B cell (primary cell): ENCODE results near the gene CRMP1. TPM values are rescaled to one million over a fixed set of nuclear protein-coding genes. Genes with fewer than 3 reads are reported as not detected.

ENCODE experiments used
- ATAC-seq: fragments of 200-7000 bp; cut with Tn5 transposase; one replicate; pipeline ENCODE4 v1.10.0; 2021; ENCODE audit warnings: low read depth, mild to moderate bottlenecking, moderate number of reproducible peaks, moderate library complexity
- CTCF ChIA-PET: fragments of 350-600 bp; sonication (Branson Sonifier 250); formaldehyde crosslinking; loops from one replicate; lab custom pipeline; 2021; ENCODE audit warnings: antibody characterized with exemption, inconsistent platforms; lab: Charles Lee
- POLR2A ChIA-PET: fragments of 350-600 bp; sonication (Branson Sonifier 250); formaldehyde crosslinking; loops from one replicate; lab custom pipeline; 2021; ENCODE audit warnings: antibody characterized with exemption; lab: Charles Lee
- DNase-seq: peaks from one replicate; pipeline ENCODE4 v3.0.0; 2013
- H2AFZ ChIP-seq: 2 replicates; pipeline ENCODE4 v1.6.1; 2012; ENCODE audit warnings: mild to moderate bottlenecking, low read depth, low read length; ENCODE audit not compliant: insufficient read depth, poor library complexity, severe bottlenecking
- H3K27ac ChIP-seq, 2 donors: 1 replicate in 1 of 2; 2 replicates in 1 of 2; pipeline ENCODE4 v1.5.1; 2012 to 2013; ENCODE audit warnings: low read length in 2 of 2, mild to moderate bottlenecking in 2 of 2, moderate library complexity in 1 of 2
- H3K27me3 ChIP-seq, 4 experiments: fragments of 200-600 bp in 1 of 4; sonication (generic) in 1 of 4; replicated peaks in 1 of 4; 1 replicate in 2 of 4; 2 replicates in 2 of 4; pipeline versions ENCODE4 v1.6.1 to v1.7.0; 2013 to 2016; ENCODE audit warnings: low read length in 3 of 4, mild to moderate bottlenecking in 2 of 4, mixed read lengths in 1 of 4, moderate library complexity in 1 of 4; ENCODE audit not compliant: insufficient read depth in 4 of 4, control insufficient read depth in 3 of 4; ENCODE audit errors: control extremely low read depth in 1 of 4
- H3K36me3 ChIP-seq, 2 experiments: replicated peaks in 1 of 2; 1 replicate in 1 of 2; 2 replicates in 1 of 2; pipeline versions ENCODE4 v1.6.1 to v1.7.1; 2013; ENCODE audit warnings: low read length in 1 of 2; ENCODE audit not compliant: insufficient read depth in 2 of 2, control insufficient read depth in 1 of 2; ENCODE audit errors: control extremely low read depth in 1 of 2, extremely low read depth in 1 of 2
- H3K4me1 ChIP-seq, 2 donors: fragments of 200-600 bp in 1 of 2; sonication (generic) in 1 of 2; 1 replicate in 1 of 2; 2 replicates in 1 of 2; pipeline versions ENCODE4 v1.5.1 to v1.6.1; 2013 to 2017; ENCODE audit warnings: low read length in 2 of 2; ENCODE audit not compliant: control insufficient read depth in 2 of 2, insufficient read depth in 2 of 2
- H3K4me2 ChIP-seq: replicated peaks from 2 replicates; pipeline ENCODE3; 2012; ENCODE audit warnings: mild to moderate bottlenecking, low read depth, low read length; ENCODE audit not compliant: poor library complexity, severe bottlenecking
- H3K4me3 ChIP-seq, 5 experiments: fragments of 200-600 bp in 1 of 5; sonication (generic) in 1 of 5; 1 replicate in 3 of 5; 2 replicates in 2 of 5; pipeline versions ENCODE4 v1.5.1 to v1.7.0; 2011 to 2016; ENCODE audit warnings: low read length in 4 of 5, mild to moderate bottlenecking in 4 of 5, low read depth in 2 of 5, control low read depth in 1 of 5, moderate library complexity in 1 of 5; ENCODE audit not compliant: insufficient read depth in 1 of 5; ENCODE audit errors: control extremely low read depth in 1 of 5, extremely low read depth in 1 of 5
- H3K79me2 ChIP-seq: fragments of 200-600 bp; sonication (generic); one replicate; pipeline ENCODE4 v1.6.0; 2016; ENCODE audit warnings: low read length; ENCODE audit not compliant: control insufficient read depth, insufficient read depth
- H3K9ac ChIP-seq: fragments of 200-600 bp; sonication (generic); 2 replicates; pipeline ENCODE4 v1.6.1; 2017; ENCODE audit warnings: mild to moderate bottlenecking, low read length, moderate library complexity
- H3K9me3 ChIP-seq, 3 donors: one replicate each; pipeline versions ENCODE4 v1.6.1 to v1.7.1; 2013; ENCODE audit warnings: low read length in 2 of 3; ENCODE audit not compliant: control insufficient read depth in 2 of 3, insufficient read depth in 1 of 3; ENCODE audit errors: control extremely low read depth in 1 of 3
- H4K20me1 ChIP-seq: 2 replicates; pipeline ENCODE4 v1.6.0; 2012; ENCODE audit warnings: mild to moderate bottlenecking, low read length; ENCODE audit not compliant: insufficient read depth, control insufficient read depth, poor library complexity, severe bottlenecking
- H3K27ac Mint-ChIP-seq: one replicate; pipeline ENCODE4 v1.8.0; 2021; ENCODE audit warnings: mixed read lengths
- H3K27me3 Mint-ChIP-seq: one replicate; pipeline ENCODE4 v1.8.0; 2021; ENCODE audit warnings: mixed read lengths
- H3K4me1 Mint-ChIP-seq: one replicate; pipeline ENCODE4 v1.8.0; 2021; ENCODE audit warnings: mixed read lengths
- H3K4me3 Mint-ChIP-seq: one replicate; pipeline ENCODE4 v1.8.0; 2021; ENCODE audit warnings: mixed read lengths
- H3K9me3 Mint-ChIP-seq: one replicate; pipeline ENCODE4 v1.8.0; 2022; ENCODE audit warnings: mixed read lengths; ENCODE audit not compliant: insufficient read depth
- CTCF ChIP-seq: fragments of 200-600 bp; IDR thresholded peaks from one replicate; pipeline ENCODE4 v1.8.0; 2022; ENCODE audit warnings: antibody characterized with exemption, mild to moderate bottlenecking
- EZH2 ChIP-seq: IDR thresholded peaks from 2 replicates; pipeline ENCODE4 v1.6.1; 2012; ENCODE audit warnings: borderline replicate concordance, low read depth, mild to moderate bottlenecking, moderate library complexity, low read length; ENCODE audit not compliant: insufficient read depth, poor library complexity, severe bottlenecking
- WGBS: methylation state at CpG from one replicate; pipeline ENCODE4 v1.1.5; 2013; ENCODE audit warnings: missing lambda C conversion rate; ENCODE audit not compliant: insufficient coverage; 5-methylcytosine and 5-hydroxymethylcytosine counted together
- intact Hi-C: fragments of 100-400 bp; cut with micrococcal nuclease; formaldehyde crosslinking; loops from one replicate; pipeline ENCODE4 v1.10.0; 2022
- polyA plus RNA-seq: library from polyadenylated mRNA; depleted of rRNA; stranded (reverse); fragments of >200 nt; gene quantifications from 2 replicates; pipeline ENCODE4 v1.2.3, GENCODE V29; 2012
- total RNA-seq, 2 donors: library from RNA; stranded (reverse); fragments of 120-200 nt in 1 of 2; gene quantifications; 1 replicate in 1 of 2; 2 replicates in 1 of 2; pipeline versions ENCODE4 v1.2.3 to v1.2.4, GENCODE V29; 2013 to 2022

Gene CRMP1
- total and polyA plus RNA-seq, 2 donors (not counting 1 experiment from before 2014, with no cell fraction given) = 0.13 TPM; not detected in 1

GRCh38 chr4:5823542-5824211 is 69.2 kb downstream of the CRMP1 start:
- no peaks in the 10 kb centered on the region for H3K9me3 Mint-ChIP-seq
- Histone ChIP-seq H3K4me1 (no peaks in the 10 kb centered on the region), H3K79me2 (no peaks in the 10 kb centered on the region), H3K9ac (no peak overlapping the region), H3K4me3 (no peak overlapping the region), H3K36me3 (no peaks in the 10 kb centered on the region), H3K4me2 (no peak overlapping the region), H3K9me3 (no peaks in the 10 kb centered on the region), H3K27ac (no peak overlapping the region), H2AFZ (no peak overlapping the region), H3K27me3 (no peaks in the 10 kb centered on the region), H4K20me1 (no peaks in the 10 kb centered on the region)
- POLR2A ChIA-PET = no interaction called here
- CTCF ChIA-PET = interaction anchor here (0.6 to 1.1 kb wide), 3 partner anchors 17 to 1335 kb away, joined by 3 read pairs; no protein-coding TSS in a partner anchor
- TF ChIP-seq EZH2 (no peak), CTCF (no peak)
- 87% methylated on average over 9 of the region's 10 CpGs for whole genome bisulfite sequencing
- H3K27ac Mint-ChIP-seq = no peak overlapping the region
- intact Hi-C loops = no loop called here
- no peak overlapping the region for H3K4me3 Mint-ChIP-seq
- peaks cover 3% of the 10 kb centered on the region for H3K27me3 Mint-ChIP-seq
- H3K4me1 Mint-ChIP-seq = peaks cover 10% of the 10 kb centered on the region
- DNase-seq = no peak
- no peak for ATAC-seq

GRCh38 chr4:5822619-5823018 is 70.3 kb downstream of the CRMP1 start:
- POLR2A ChIA-PET = interaction anchor here (0.7 kb wide), 1 partner anchor 878 kb away, joined by 5 read pairs; no protein-coding TSS in a partner anchor
- TF ChIP-seq EZH2 = no peak
- no peak for TF ChIP-seq CTCF
- H3K4me1 ChIP-seq = no peaks in the 10 kb centered on the region
- no peak overlapping the region for H3K27ac Mint-ChIP-seq
- H3K27ac ChIP-seq = no peak overlapping the region
- CTCF ChIA-PET = interaction anchor here (0.8 to 1.6 kb wide), 2 partner anchors 18 to 157 kb away, joined by 3 read pairs; no protein-coding TSS in a partner anchor
- no peaks in the 10 kb centered on the region for H3K27me3 Mint-ChIP-seq
- H3K9me3 Mint-ChIP-seq = no peaks in the 10 kb centered on the region
- H3K4me2 ChIP-seq = no peak overlapping the region
- H3K4me1 Mint-ChIP-seq = peaks cover 10% of the 10 kb centered on the region
- H3K9me3 ChIP-seq = no peaks in the 10 kb centered on the region
- no peaks in the 10 kb centered on the region for H3K27me3 ChIP-seq
- no peaks in the 10 kb centered on the region for H4K20me1 ChIP-seq
- DNase-seq (no peak), ATAC-seq (no peak)
- no peak overlapping the region for H2AFZ ChIP-seq
- no peaks in the 10 kb centered on the region for H3K36me3 ChIP-seq
- H3K79me2 ChIP-seq = no peaks in the 10 kb centered on the region
- WGBS = 14% methylated on average over 3 of the region's 5 CpGs
- no peak overlapping the region for H3K4me3 Mint-ChIP-seq
- H3K4me3 ChIP-seq = no peak overlapping the region
- H3K9ac ChIP-seq = no peak overlapping the region
- intact Hi-C loops = no loop called here
